Right lobe of liver (tissue), 4 donors: ENCODE results near the gene LRRC73.

Experiments
- POLR2A ChIP-seq: fragments of 450-650 bp; IDR thresholded peaks from one replicate; pipeline ENCODE4 v1.6.1; 2017; ENCODE audit warnings: antibody characterized with exemption, mild to moderate bottlenecking
- TF ChIP-seq, protein P1 (sequence below), 4 donors: fragments of 200-600 bp in 3 of 4; fragments of 450-650 bp in 1 of 4; IDR thresholded peaks; one replicate each; pipeline versions ENCODE4 v1.5.1 to v1.8.0; 2016 to 2022; ENCODE audit warnings: antibody characterized with exemption in 4 of 4, mild to moderate bottlenecking in 2 of 4
- donor health status: DM: no; HTN: no; CAD: no.
- donor health status: DM: no; HTN: no; CAD: no.
- donor health status: DM: no; HTN: yes; CAD: no.

DNA sequence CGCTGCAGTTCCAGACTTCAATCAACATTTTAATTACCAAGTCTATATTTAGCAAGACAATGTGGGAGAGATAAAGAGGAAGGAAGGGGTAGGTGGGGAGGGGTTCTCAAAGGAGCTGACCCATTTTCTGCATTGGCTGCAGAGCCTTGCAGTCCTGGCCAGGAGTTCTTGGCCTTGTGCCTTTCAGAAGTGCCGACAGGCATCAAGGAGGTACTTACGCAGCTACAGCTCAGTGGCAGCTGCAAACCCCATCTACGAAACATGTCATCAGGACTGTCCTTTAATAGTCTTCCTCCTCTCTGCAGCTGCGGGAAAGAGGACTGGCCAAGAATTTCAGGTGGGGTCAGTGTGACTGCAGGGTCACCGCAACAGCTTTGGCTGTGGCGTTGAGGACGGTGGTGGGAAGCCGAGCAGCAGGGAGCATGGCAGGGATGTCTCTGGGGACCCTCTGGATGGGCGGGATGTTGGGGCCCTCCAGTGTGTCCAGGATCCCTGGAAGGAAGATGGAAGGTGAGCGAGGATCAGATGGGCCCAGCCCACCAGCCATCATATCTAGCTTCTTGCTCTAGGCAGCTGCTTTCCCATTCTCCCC is 1.8 kb upstream of the LRRC73 start:
- TF ChIP-seq, protein P1, sequence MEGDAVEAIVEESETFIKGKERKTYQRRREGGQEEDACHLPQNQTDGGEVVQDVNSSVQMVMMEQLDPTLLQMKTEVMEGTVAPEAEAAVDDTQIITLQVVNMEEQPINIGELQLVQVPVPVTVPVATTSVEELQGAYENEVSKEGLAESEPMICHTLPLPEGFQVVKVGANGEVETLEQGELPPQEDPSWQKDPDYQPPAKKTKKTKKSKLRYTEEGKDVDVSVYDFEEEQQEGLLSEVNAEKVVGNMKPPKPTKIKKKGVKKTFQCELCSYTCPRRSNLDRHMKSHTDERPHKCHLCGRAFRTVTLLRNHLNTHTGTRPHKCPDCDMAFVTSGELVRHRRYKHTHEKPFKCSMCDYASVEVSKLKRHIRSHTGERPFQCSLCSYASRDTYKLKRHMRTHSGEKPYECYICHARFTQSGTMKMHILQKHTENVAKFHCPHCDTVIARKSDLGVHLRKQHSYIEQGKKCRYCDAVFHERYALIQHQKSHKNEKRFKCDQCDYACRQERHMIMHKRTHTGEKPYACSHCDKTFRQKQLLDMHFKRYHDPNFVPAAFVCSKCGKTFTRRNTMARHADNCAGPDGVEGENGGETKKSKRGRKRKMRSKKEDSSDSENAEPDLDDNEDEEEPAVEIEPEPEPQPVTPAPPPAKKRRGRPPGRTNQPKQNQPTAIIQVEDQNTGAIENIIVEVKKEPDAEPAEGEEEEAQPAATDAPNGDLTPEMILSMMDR (IDR thresholded peaks at IDR 0.05), result no peak
- TF ChIP-seq POLR2A, result no peak
